Measurements from ENCODE around the gene KCNJ12. TPM values are rescaled to one million over a fixed set of nuclear protein-coding genes. Genes with fewer than 3 reads are reported as not detected.
A peak's percentile ranks its signal among the peaks of the same experiment; 100 is the strongest.
"Not testable (repeated sequence)": the region's sequence is repeated elsewhere in the genome, so short reads cannot be mapped to it uniquely, and the experiment has no call there.

KCNJ12 gene
- total RNA-seq, 4 donors from 2014 or later, result 1.1 to 2.5 (median 2.3) TPM

DNA sequence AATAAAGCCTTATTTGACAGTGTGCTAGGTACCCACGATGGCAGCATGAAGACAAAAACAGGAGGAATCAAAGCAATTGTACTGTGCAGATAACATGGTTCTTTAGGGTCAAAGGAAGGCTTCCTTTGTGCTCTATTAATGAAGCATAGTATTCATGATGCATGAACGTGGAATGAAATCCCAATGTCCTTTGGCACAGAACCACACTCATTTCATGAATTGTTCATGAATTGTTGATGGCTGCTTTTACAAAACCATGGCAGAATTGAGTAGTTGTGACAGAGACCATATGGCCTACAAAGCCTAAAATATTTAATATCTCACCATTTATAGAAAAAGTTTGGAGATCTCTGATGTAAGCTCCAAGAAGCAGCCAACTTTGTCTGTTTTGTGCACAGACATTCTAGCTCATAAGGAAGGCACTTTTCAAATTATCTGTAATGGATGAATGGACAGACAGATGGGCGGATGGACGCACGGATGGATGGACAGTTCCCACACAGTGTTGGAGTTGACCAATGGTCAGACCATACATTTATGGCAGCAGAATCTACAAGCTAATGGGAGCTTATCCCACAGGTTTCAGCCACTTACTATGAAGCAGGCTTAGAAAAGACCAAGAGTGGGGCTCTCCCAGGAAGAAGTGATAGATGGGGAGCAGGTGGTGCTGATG, 52.7 kb downstream of the KCNJ12 start:
- H3K4me1 ChIP-seq; in situ Hi-C loops (cut with MboI; ENCODE audit: low pct_ligation_motif_present in 1 of 4, low pct_unique_long_range_greater_than_20kb in 1 of 4, low sequenced_read_pairs in 3 of 4); H3K36me3 ChIP-seq; intact Hi-C loops (cut with DNase I; ENCODE audit: low total_unique reads); H3K4me3 ChIP-seq; DNase-seq; H3K9me3 ChIP-seq; H3K27me3 ChIP-seq; H3K27ac ChIP-seq: not testable (repeated sequence)
- TF ChIP-seq POLR2AphosphoS5 (IDR thresholded peaks at IDR 0.05), result peak in 1 of 3 donors; percentile 16
- 50 to 54% methylated on average over 3 to 5 of the region's 5 CpGs for WGBS, 2 donors (ENCODE audit: low coverage in 1 of 2)

DNA sequence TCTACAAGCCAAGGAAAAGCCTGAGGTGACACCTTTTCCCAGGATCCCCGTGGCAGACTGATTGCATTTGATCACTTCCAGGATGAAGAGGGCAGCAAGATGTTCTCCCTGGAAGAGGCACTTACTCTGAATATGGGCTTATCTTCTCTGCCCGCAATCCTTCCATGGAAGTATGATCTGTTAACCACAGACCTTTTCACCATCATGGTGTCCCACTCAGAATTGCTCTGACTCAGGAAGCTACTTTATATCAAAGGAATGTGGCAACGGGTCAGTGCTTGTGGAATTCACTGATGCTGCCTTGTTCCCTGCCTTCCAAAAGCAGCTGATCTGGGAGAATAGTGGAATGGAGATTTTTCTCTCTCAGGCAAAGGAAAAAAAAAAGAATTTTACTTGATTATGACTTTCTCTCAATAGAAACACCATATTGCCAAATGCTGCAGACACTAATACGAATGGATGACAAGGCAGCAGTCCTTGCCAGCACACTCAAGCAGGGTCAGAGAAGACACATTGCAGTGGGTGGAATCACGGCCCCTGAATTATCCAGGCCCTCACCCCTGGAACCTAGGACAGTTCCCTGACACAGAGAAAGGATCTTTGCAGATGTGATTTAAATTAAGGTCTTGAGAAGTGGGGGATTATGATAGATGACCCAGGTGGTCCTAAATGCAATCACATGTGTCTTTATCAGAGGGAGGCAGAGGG, 53.9 kb downstream of the KCNJ12 start:
- H3K27ac ChIP-seq; intact Hi-C loops (cut with DNase I; ENCODE audit: low total_unique reads); H3K9me3 ChIP-seq; H3K36me3 ChIP-seq; H3K27me3 ChIP-seq; H3K4me3 ChIP-seq; in situ Hi-C loops (cut with MboI; ENCODE audit: low pct_ligation_motif_present in 1 of 4, low pct_unique_long_range_greater_than_20kb in 1 of 4, low sequenced_read_pairs in 3 of 4); H3K4me1 ChIP-seq; DNase-seq: not testable (repeated sequence)
- 63% methylated on average over 5 of the region's 5 CpGs; no CpG with 5 or more reads in 1 of the 2 donors for WGBS, 2 donors (ENCODE audit: low coverage in 1 of 2)

GRCh38 chr17:21433971-21434370, 57.8 kb downstream of the KCNJ12 start:
- in situ Hi-C loops (cut with MboI; ENCODE audit: low pct_ligation_motif_present in 1 of 4, low pct_unique_long_range_greater_than_20kb in 1 of 4, low sequenced_read_pairs in 3 of 4), result not testable (repeated sequence)

GRCh38 chr17:21434976-21435375, 58.8 kb downstream of the KCNJ12 start:
- H3K36me3 ChIP-seq; H3K27me3 ChIP-seq; H3K4me3 ChIP-seq; DNase-seq; H3K9me3 ChIP-seq; intact Hi-C loops (cut with DNase I; ENCODE audit: low total_unique reads); H3K4me1 ChIP-seq; in situ Hi-C loops (cut with MboI; ENCODE audit: low pct_ligation_motif_present in 1 of 4, low pct_unique_long_range_greater_than_20kb in 1 of 4, low sequenced_read_pairs in 3 of 4); H3K27ac ChIP-seq: not testable (repeated sequence)
- WGBS, 2 donors (ENCODE audit: low coverage in 1 of 2), result 67 to 100% methylated on average over 1 to 2 of the region's 2 CpGs

More at GRCh38 chr17:21433971-21434370, 57.8 kb downstream of the KCNJ12 start:
- H3K4me1 ChIP-seq; H3K4me3 ChIP-seq; H3K27me3 ChIP-seq; H3K36me3 ChIP-seq; intact Hi-C loops (cut with DNase I; ENCODE audit: low total_unique reads); H3K9me3 ChIP-seq; DNase-seq; H3K27ac ChIP-seq: not testable (repeated sequence)
- WGBS, 2 donors (ENCODE audit: low coverage in 1 of 2), result 97 to 100% methylated on average over 3 of the region's 5 CpGs

DNA sequence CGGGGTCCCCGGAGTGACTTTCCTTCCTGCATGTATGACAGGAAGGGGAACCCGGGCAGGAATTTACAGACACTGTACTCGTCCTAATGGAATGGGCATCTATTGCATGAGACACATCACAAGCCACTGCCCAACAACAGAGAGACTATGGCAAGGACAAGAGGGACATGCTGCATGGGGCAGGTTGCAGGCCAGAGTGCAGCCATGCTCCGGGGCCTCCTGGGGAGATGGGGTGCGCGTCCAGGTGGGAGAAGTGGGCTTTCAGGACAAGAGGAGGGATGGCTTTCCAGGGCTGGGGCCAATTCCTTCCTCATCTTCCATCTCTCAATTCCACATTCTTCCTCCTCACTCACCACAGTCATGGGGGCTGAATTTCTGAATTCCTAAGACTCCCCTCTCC, 60.3 kb downstream of the KCNJ12 start:
- H3K27ac ChIP-seq; H3K36me3 ChIP-seq; H3K4me1 ChIP-seq; intact Hi-C loops (cut with DNase I; ENCODE audit: low total_unique reads); in situ Hi-C loops (cut with MboI; ENCODE audit: low pct_ligation_motif_present in 1 of 4, low pct_unique_long_range_greater_than_20kb in 1 of 4, low sequenced_read_pairs in 3 of 4); H3K27me3 ChIP-seq; H3K9me3 ChIP-seq; DNase-seq; H3K4me3 ChIP-seq: not testable (repeated sequence)
- 58% methylated on average over 5 of the region's 7 CpGs; no CpG with 5 or more reads in 1 of the 2 donors for WGBS, 2 donors (ENCODE audit: low coverage in 1 of 2)

- H3K4me3 ChIP-seq; H3K27ac ChIP-seq; H3K9me3 ChIP-seq; intact Hi-C loops (cut with DNase I; ENCODE audit: low total_unique reads); H3K36me3 ChIP-seq; in situ Hi-C loops (cut with MboI; ENCODE audit: low pct_ligation_motif_present in 1 of 4, low pct_unique_long_range_greater_than_20kb in 1 of 4, low sequenced_read_pairs in 3 of 4); H3K27me3 ChIP-seq; DNase-seq; H3K4me1 ChIP-seq: not testable (repeated sequence)
- WGBS, 2 donors (ENCODE audit: low coverage in 1 of 2), result 57 to 70% methylated on average over 2 to 12 of the region's 15 CpGs
Measured at GRCh38 chr17:21436883-21437836, 61.0 kb downstream of the KCNJ12 start.

- H3K4me1 ChIP-seq; H3K27ac ChIP-seq; H3K27me3 ChIP-seq; intact Hi-C loops (cut with DNase I; ENCODE audit: low total_unique reads); DNase-seq; H3K4me3 ChIP-seq; H3K9me3 ChIP-seq; H3K36me3 ChIP-seq; in situ Hi-C loops (cut with MboI; ENCODE audit: low pct_ligation_motif_present in 1 of 4, low pct_unique_long_range_greater_than_20kb in 1 of 4, low sequenced_read_pairs in 3 of 4): not testable (repeated sequence)
- WGBS, 2 donors (ENCODE audit: low coverage in 1 of 2), result 67% methylated on average over 2 of the region's 6 CpGs; no CpG with 5 or more reads in 1 of the 2 donors
Measured at GRCh38 chr17:21438316-21439014, 62.3 kb downstream of the KCNJ12 start.

GRCh38 chr17:21439015-21439336, 62.8 kb downstream of the KCNJ12 start:
- H3K9me3 ChIP-seq; intact Hi-C loops (cut with DNase I; ENCODE audit: low total_unique reads); in situ Hi-C loops (cut with MboI; ENCODE audit: low pct_ligation_motif_present in 1 of 4, low pct_unique_long_range_greater_than_20kb in 1 of 4, low sequenced_read_pairs in 3 of 4); H3K27me3 ChIP-seq; H3K36me3 ChIP-seq; DNase-seq; H3K27ac ChIP-seq; H3K4me3 ChIP-seq; H3K4me1 ChIP-seq: not testable (repeated sequence)
- WGBS, 2 donors (ENCODE audit: low coverage in 1 of 2), result 86% methylated on average over 3 of the region's 5 CpGs; no CpG with 5 or more reads in 1 of the 2 donors

Measured in transverse colon (tissue), 4 donors.